GM19324 (cell line): ENCODE results near the gene RIBC1.
"Not testable (repeated sequence)": the region's sequence is repeated elsewhere in the genome, so short reads cannot be mapped to it uniquely, and the experiment has no call there.

ENCODE experiments used
- ATAC-seq: cut with Tn5 transposase; IDR thresholded peaks from one replicate; pipeline ENCODE4 v1.9.1; 2021; ENCODE audit warnings: mild to moderate bottlenecking, moderate library complexity; ENCODE audit not compliant: unreplicated experiment, low FRiP score

Gene RIBC1

GRCh38 chrX:53422861-53423306 is at the start of gene RIBC1:
Gene RIBC1 (plus strand): TSS chrX:53422873. CDS start chrX:53426277, 3,404 bp downstream.
- no peak for ATAC-seq

GRCh38 chrX:53373307-53373706 is 49.4 kb upstream of the RIBC1 start:
- ATAC-seq = no peak

GRCh38 chrX:53374222-53374820 is 48.4 kb upstream of the RIBC1 start:
- no peak for ATAC-seq

- no peak for ATAC-seq
Measured at GRCh38 chrX:53374923-53375322, 47.8 kb upstream of the RIBC1 start.

- ATAC-seq = no peak
Measured at GRCh38 chrX:53376888-53377287, 45.8 kb upstream of the RIBC1 start.

GRCh38 chrX:53377464-53377863 is 45.2 kb upstream of the RIBC1 start:
- ATAC-seq = no peak

- ATAC-seq = no peak
Measured at GRCh38 chrX:53379008-53379710, 43.5 kb upstream of the RIBC1 start.

GRCh38 chrX:53379747-53380146 is 42.9 kb upstream of the RIBC1 start:
- ATAC-seq = no peak

- ATAC-seq = no peak
Measured at GRCh38 chrX:53383376-53384076, 39.1 kb upstream of the RIBC1 start.

GRCh38 chrX:53395605-53396298 is 26.9 kb upstream of the RIBC1 start:
- no peak for ATAC-seq

- ATAC-seq = no peak
Measured at GRCh38 chrX:53398216-53398615, 24.5 kb upstream of the RIBC1 start.

- ATAC-seq = no peak
Measured at GRCh38 chrX:53403535-53403934, 19.1 kb upstream of the RIBC1 start.

GRCh38 chrX:53412446-53412845 is 10.2 kb upstream of the RIBC1 start:
- no peak for ATAC-seq

GRCh38 chrX:53420351-53420750 is 2.3 kb upstream of the RIBC1 start:
- not testable (repeated sequence) for ATAC-seq

- no peak for ATAC-seq
Measured at GRCh38 chrX:53421125-53421524, 1.5 kb upstream of the RIBC1 start.

- peak; percentile 8 for ATAC-seq
Measured at GRCh38 chrX:53421772-53422085, 944 bp upstream of the RIBC1 start.

GRCh38 chrX:53422086-53422860 is 400 bp upstream of the RIBC1 start, which contains the start of gene SMC1A:
Gene SMC1A (minus strand): TSS chrX:53422654. CDS start chrX:53422600, 54 bp downstream.
- ATAC-seq = peak; percentile 96

- ATAC-seq = no peak
Measured at GRCh38 chrX:53429755-53430154, 7.1 kb downstream of the RIBC1 start.

GRCh38 chrX:53430231-53430630 is 7.6 kb downstream of the RIBC1 start:
- ATAC-seq = no peak
